ENCODE results near the gene POTEE.
"Not testable (repeated sequence)": the region's sequence is repeated elsewhere in the genome, so short reads cannot be mapped to it uniquely, and the experiment has no call there.

POTEE gene

DNA sequence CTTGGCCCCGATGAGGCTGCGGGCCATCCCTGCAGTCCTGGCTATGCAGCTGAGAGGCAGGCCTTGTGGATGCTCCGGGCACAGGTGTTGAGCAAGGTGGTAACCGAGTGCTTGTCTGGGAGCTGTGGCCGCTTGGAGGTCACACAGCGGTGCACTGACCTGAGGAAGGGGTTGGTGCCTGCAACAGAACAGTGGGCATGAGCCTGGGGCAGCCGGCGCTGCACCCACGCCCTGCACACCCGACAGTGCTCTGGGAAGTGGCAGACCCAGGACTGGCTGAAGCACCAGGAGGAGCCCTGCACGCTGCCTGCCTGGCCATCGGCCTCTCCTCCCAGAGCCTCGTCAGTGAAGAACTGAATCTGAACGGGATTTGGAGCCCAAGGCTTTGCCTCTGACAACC is 8.2 kb upstream of the POTEE start:
- H3K27me3 ChIP-seq (ENCODE audit: control insufficient read depth, insufficient read depth, low read length) = no peaks in the 10 kb centered on the region
- H3K9me3 ChIP-seq (ENCODE audit: control insufficient read depth, low read length) = no peaks in the 10 kb centered on the region
- H3K4me2 ChIP-seq (ENCODE audit: low read length) = no peak overlapping the region
- no peaks in the 10 kb centered on the region for H3K36me3 ChIP-seq (ENCODE audit: control insufficient read depth, insufficient read depth, low read length)
- H3K9ac ChIP-seq = no peak overlapping the region
- H3K27ac ChIP-seq = no peak overlapping the region
- no peak overlapping the region for H2AFZ ChIP-seq
- H3K4me3 ChIP-seq (ENCODE audit: low read depth, low read length) = no peak overlapping the region
- TF ChIP-seq, protein P1, sequence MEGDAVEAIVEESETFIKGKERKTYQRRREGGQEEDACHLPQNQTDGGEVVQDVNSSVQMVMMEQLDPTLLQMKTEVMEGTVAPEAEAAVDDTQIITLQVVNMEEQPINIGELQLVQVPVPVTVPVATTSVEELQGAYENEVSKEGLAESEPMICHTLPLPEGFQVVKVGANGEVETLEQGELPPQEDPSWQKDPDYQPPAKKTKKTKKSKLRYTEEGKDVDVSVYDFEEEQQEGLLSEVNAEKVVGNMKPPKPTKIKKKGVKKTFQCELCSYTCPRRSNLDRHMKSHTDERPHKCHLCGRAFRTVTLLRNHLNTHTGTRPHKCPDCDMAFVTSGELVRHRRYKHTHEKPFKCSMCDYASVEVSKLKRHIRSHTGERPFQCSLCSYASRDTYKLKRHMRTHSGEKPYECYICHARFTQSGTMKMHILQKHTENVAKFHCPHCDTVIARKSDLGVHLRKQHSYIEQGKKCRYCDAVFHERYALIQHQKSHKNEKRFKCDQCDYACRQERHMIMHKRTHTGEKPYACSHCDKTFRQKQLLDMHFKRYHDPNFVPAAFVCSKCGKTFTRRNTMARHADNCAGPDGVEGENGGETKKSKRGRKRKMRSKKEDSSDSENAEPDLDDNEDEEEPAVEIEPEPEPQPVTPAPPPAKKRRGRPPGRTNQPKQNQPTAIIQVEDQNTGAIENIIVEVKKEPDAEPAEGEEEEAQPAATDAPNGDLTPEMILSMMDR (IDR thresholded peaks at IDR 0.05) = no peak
- H3K79me2 ChIP-seq = no peaks in the 10 kb centered on the region
- no peaks in the 10 kb centered on the region for H3K4me1 ChIP-seq

DNA sequence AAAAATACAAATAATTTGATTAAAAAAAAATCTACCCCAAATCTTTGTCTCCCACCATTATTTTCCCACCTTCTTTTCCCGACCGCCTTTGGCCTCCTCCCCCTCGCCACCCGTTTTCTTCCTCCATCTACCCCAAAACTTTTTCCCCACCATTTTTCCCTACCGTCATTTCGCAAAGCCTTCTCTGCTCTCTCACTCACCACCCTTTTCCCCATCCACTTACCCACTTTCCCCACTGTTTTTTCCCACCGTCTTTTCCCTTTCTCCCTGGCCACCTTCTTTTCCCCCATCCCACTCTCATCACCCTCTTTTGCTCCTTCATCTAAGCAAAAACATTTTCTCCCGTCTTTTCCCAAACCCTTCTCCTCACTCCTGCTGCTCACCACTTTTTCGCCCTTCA is 1.5 kb upstream of the POTEE start:
- not testable (repeated sequence) for H3K27me3 ChIP-seq (ENCODE audit: control insufficient read depth, insufficient read depth, low read length); H3K4me3 ChIP-seq (ENCODE audit: low read depth, low read length); H3K79me2 ChIP-seq; H3K4me2 ChIP-seq (ENCODE audit: low read length); H3K4me1 ChIP-seq; H3K27ac ChIP-seq; H3K36me3 ChIP-seq (ENCODE audit: control insufficient read depth, insufficient read depth, low read length); H3K9me3 ChIP-seq (ENCODE audit: control insufficient read depth, low read length); H2AFZ ChIP-seq; H3K9ac ChIP-seq

DNA sequence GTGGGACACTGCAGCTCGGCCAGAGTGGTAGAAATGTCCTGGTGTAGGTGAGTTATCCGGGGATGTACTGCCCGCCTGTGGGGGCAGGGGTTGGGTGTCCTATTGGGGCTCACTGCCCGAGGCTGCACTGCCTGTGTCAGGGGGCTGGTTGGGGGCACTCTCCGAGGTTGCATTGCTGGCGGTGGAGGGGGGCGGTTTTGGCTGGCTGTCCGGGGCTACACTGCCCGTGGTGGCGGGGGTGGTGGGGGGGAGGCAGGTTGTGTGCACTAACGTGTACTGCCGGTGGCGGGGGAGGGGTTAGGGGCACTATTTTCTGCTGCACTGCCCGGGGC is 403 bp downstream of the POTEE start:
- not testable (repeated sequence) for H3K27ac ChIP-seq; H3K27me3 ChIP-seq (ENCODE audit: control insufficient read depth, insufficient read depth, low read length); H2AFZ ChIP-seq; H3K9me3 ChIP-seq (ENCODE audit: control insufficient read depth, low read length); H3K4me3 ChIP-seq (ENCODE audit: low read depth, low read length); H3K4me1 ChIP-seq; H3K79me2 ChIP-seq; H3K36me3 ChIP-seq (ENCODE audit: control insufficient read depth, insufficient read depth, low read length); H3K9ac ChIP-seq; H3K4me2 ChIP-seq (ENCODE audit: low read length)

DNA sequence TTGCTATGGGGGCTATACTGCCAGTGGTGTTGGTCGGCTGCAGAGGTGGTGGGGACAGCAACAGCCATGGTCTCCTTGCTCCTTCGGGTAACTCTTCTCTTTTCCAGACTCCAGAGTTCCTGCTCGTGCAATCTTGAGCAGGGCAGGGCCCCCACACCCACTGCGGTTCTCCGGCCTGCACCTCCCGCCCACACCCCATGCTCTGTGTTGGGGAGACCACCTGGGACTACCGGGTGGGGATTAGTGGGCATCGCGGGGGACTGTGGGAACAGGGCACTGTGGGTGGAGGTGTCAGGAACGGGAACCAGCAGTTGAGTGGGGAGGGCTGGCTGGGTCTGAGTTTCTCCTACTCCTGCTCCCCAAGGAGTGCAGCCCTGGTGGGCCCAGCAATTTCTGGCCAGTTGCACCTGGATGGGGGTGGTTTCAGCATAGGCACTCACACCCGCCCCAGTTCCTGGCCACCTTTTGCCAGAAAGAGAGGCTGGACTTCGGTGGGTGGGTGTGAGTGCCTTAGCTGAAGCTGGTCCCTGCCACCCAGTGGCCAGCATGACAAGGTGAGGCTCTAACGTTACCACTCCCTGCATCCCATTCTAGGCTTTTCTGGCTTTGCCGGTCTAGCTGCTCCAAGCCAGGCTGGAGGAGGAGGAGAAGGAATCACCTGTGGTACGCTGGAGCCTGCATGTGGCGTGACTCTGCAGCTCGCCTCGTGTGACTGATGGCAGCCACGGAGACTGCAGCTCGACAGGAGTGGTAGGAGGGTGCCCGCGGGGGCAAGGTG is 1.3 kb downstream of the POTEE start:
- H3K79me2 ChIP-seq; H3K4me2 ChIP-seq (ENCODE audit: low read length); H3K4me1 ChIP-seq; H3K36me3 ChIP-seq (ENCODE audit: control insufficient read depth, insufficient read depth, low read length); H2AFZ ChIP-seq; H3K4me3 ChIP-seq (ENCODE audit: low read depth, low read length); H3K27me3 ChIP-seq (ENCODE audit: control insufficient read depth, insufficient read depth, low read length); H3K9ac ChIP-seq; H3K27ac ChIP-seq; H3K9me3 ChIP-seq (ENCODE audit: control insufficient read depth, low read length): not testable (repeated sequence)

DNA sequence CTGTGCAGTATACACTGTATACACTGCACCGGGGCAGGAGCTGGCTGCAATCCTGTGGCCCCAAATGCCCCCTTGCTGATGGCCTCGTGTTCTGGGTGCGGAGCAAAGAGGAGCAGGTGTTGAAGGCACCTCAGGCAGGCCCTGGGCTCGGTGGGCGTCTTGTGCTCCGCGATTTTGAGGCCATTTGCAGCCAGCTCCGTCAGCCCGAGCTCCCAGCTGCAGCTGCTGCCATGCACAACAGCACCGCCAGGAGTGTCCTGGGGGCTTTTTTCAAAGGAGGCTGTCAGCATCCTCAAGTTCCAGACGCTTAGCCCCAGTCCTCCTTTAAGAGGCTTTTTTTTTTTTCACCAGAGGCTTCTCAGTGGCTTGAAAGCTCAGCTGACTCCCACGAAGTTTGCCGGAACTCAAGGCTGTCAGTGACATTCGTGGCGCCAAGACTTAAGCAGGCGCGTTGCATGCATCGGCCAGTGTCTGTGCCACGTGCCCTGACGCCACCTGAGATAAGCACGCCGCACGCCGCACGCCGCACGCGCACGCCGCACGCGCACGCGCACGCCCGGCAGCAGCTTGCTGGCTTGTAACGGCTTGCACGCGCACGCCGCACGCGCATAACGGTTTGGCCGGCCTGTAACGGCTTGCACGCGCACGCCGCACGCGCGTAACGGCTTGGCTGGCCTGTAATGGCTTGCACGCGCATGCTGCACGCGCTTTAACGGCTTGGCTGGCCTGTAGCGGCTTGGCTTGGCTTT is 8.1 kb downstream of the POTEE start:
- H3K36me3 ChIP-seq (ENCODE audit: control insufficient read depth, insufficient read depth, low read length); H3K4me1 ChIP-seq; H3K27ac ChIP-seq; H3K27me3 ChIP-seq (ENCODE audit: control insufficient read depth, insufficient read depth, low read length); H3K4me2 ChIP-seq (ENCODE audit: low read length); H2AFZ ChIP-seq; H3K9ac ChIP-seq; H3K9me3 ChIP-seq (ENCODE audit: control insufficient read depth, low read length); H3K79me2 ChIP-seq; H3K4me3 ChIP-seq (ENCODE audit: low read depth, low read length): not testable (repeated sequence)

DNA sequence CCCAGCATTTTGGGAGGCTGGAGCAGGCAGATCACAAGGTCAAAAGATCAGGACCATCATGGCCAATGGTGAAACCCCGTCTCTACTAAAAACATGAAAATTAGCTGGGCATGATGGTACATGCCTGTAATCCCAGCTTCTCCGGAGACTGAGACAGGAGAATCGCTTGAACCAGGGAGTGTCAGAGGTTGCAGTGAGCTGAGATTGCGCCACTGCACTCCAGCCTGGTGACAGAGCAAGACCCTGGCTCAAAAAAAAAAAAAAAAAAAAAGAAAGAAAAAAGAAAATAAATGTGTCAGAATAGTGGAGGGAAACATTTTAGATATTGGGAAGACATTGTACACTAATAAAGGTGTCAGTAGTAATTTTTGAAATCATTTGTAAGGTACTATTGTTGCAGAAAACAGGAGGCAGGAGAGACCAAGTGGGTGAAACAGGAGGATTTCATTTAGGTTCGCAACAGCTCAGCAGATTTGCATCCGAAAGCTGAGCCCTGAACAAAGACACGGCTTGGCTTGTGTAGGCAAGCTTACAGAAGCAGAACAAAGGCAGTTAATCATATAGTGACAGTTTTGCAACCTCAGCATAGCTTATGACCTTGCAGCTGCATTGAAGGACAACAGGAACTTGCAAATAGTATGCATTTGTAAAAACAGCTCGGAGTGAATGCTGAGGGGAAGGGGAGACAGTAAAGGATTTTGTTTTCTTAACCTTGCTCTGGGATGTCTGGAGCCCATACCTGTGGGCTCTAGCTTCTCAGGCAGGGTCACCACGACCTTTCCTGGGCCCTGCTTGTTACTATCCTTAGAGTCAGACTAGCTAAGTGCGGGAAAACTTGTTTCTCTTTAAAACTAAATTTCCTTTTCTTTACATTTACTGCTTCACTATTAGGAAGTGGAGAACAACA is 26.5 kb downstream of the POTEE start:
- not testable (repeated sequence) for H3K79me2 ChIP-seq; H3K27ac ChIP-seq; H3K4me1 ChIP-seq; H3K27me3 ChIP-seq (ENCODE audit: control insufficient read depth, insufficient read depth, low read length); H2AFZ ChIP-seq; H3K9me3 ChIP-seq (ENCODE audit: control insufficient read depth, low read length); H3K36me3 ChIP-seq (ENCODE audit: control insufficient read depth, insufficient read depth, low read length); H3K4me3 ChIP-seq (ENCODE audit: low read depth, low read length); H3K4me2 ChIP-seq (ENCODE audit: low read length); H3K9ac ChIP-seq

Measured in parathyroid adenoma (tissue), 2 donors.